ENCODE results near the gene SPATA46. TPM values are rescaled to one million over a fixed set of nuclear protein-coding genes. Genes with fewer than 3 reads are reported as not detected.

Gene SPATA46
- total RNA-seq, 4 donors from 2014 or later = not detected

GRCh38 chr1:162389021-162389818 is 12.6 kb upstream of the SPATA46 start:
- no peak for TF ChIP-seq CTCF (IDR thresholded peaks at IDR 0.05; ENCODE audit: low read depth)

- TF ChIP-seq CTCF (IDR thresholded peaks at IDR 0.05; ENCODE audit: low read depth) = no peak
Observed at GRCh38 chr1:162388615-162389014, 12.0 kb upstream of the SPATA46 start.

- TF ChIP-seq CTCF (IDR thresholded peaks at IDR 0.05; ENCODE audit: low read depth) = no peak
Observed at GRCh38 chr1:162388083-162388594, 11.5 kb upstream of the SPATA46 start.

- no peak for TF ChIP-seq CTCF (IDR thresholded peaks at IDR 0.05; ENCODE audit: low read depth)
Observed at GRCh38 chr1:162387226-162388082, 10.8 kb upstream of the SPATA46 start.

- TF ChIP-seq CTCF (IDR thresholded peaks at IDR 0.05; ENCODE audit: low read depth) = no peak
Observed at GRCh38 chr1:162386292-162387225, 9.9 kb upstream of the SPATA46 start.

GRCh38 chr1:162385702-162386101 is 9.0 kb upstream of the SPATA46 start:
- TF ChIP-seq CTCF (IDR thresholded peaks at IDR 0.05; ENCODE audit: low read depth) = no peak

All from subcutaneous adipose tissue (tissue), 4 donors.